ENCODE data around the gene INPP5A.

DNA sequence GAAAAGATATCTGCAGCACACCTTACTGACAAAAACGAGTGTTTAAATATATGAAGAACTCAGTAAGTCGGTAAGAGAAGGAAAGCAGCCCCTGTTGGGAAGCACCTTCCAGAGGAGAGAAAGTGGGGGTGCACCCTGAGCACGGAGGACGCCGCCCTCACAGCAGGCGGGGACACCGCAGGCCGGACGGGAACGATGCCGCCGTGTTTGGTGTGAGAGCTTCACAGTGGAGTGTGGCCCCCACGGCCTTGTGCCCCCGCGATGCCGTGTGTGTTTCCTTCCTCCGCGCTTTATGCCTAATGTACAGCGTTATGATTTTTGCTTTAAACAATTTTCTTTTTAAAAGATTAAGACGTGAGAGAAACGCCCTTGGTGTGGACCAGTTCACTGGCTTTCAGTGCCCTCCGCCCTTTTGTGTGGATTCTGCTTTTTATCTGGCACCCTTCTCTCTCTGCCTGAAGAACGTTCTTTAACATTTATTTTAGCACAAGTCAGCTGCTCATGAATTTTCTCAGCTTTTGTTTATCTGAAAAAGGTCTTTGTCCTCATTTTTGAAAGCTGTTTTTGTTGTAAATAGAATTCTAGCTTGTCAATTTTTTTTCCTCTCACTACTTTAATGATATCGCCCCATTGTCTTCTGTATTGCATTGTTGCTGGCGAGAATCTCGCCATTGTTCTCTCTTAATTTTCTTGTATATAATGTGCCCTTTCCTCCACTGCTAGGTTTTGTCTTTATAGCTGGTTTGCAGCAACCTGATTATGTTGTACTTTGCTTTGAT is 110.7 kb downstream of the INPP5A start:
- TF ChIP-seq, protein P1, sequence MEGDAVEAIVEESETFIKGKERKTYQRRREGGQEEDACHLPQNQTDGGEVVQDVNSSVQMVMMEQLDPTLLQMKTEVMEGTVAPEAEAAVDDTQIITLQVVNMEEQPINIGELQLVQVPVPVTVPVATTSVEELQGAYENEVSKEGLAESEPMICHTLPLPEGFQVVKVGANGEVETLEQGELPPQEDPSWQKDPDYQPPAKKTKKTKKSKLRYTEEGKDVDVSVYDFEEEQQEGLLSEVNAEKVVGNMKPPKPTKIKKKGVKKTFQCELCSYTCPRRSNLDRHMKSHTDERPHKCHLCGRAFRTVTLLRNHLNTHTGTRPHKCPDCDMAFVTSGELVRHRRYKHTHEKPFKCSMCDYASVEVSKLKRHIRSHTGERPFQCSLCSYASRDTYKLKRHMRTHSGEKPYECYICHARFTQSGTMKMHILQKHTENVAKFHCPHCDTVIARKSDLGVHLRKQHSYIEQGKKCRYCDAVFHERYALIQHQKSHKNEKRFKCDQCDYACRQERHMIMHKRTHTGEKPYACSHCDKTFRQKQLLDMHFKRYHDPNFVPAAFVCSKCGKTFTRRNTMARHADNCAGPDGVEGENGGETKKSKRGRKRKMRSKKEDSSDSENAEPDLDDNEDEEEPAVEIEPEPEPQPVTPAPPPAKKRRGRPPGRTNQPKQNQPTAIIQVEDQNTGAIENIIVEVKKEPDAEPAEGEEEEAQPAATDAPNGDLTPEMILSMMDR (IDR thresholded peaks at IDR 0.05 in 2 of 3, conservative IDR thresholded peaks at IDR 0.05 in 1 of 3; ENCODE audit: control insufficient read depth in 2 of 3, extremely low read depth in 1 of 3, insufficient read depth in 1 of 3, low read depth in 3 of 3, low read length in 3 of 3): no peak
- TF ChIP-seq TCF7 (IDR thresholded peaks at IDR 0.05; ENCODE audit: borderline replicate concordance): no peak
- no peak for TF ChIP-seq POLR2A (IDR thresholded peaks at IDR 0.05; ENCODE audit: low read depth, low read length)
- no peak for TF ChIP-seq POLR2AphosphoS5 (IDR thresholded peaks at IDR 0.05; ENCODE audit: low read length)

Data from GM12878 (cell line).